A673 (cell line): ENCODE measurements around the gene PRKG1. TPM values are rescaled to one million over a fixed set of nuclear protein-coding genes. Genes with fewer than 3 reads are reported as not detected.

ENCODE experiments used
- BruUV-seq: library from RNA; stranded (reverse); fragments of 400-500 nt; replicated peaks from 2 replicates; lab custom pipeline; 2021; lab: Mats Ljungman, UMichigan
- CTCF ChIA-PET: fragments of 300-600 bp; sonication (Branson Sonifier 250); formaldehyde crosslinking; loops from one replicate; lab custom pipeline; 2022; ENCODE audit warnings: antibody characterized with exemption; lab: Charles Lee
- POLR2A ChIA-PET: fragments of 300-600 bp; sonication (Branson Sonifier 250); formaldehyde crosslinking; loops from one replicate; lab custom pipeline; 2022; ENCODE audit warnings: antibody characterized with exemption; ENCODE audit not compliant: low non-redundant PET; lab: Charles Lee
- DNase-seq: peaks from one replicate; pipeline ENCODE4 v3.0.0-alpha.2; 2015; ENCODE audit warnings: low spot score
- H3K27ac ChIP-seq: fragments of 200-600 bp; sonication (generic); 2 replicates; pipeline ENCODE4 v1.5.1; 2016; ENCODE audit warnings: mixed run types, low read depth, mild to moderate bottlenecking, mixed read lengths, antibody characterized with exemption, low read length; ENCODE audit not compliant: poor library complexity, severe bottlenecking
- H3K27me3 ChIP-seq: fragments of 200-600 bp; sonication (generic); replicated peaks from 2 replicates; pipeline ENCODE4 v1.6.1; 2017; ENCODE audit warnings: mixed run types, low read depth, mild to moderate bottlenecking, mixed read lengths, antibody characterized with exemption, low read length; ENCODE audit not compliant: insufficient read depth, poor library complexity
- H3K36me3 ChIP-seq: fragments of 200-600 bp; sonication (generic); 2 replicates; pipeline ENCODE4 v1.6.1; 2016; ENCODE audit warnings: mixed run types, mild to moderate bottlenecking, mixed read lengths, antibody characterized with exemption, low read length; ENCODE audit not compliant: insufficient read depth, poor library complexity, severe bottlenecking
- H3K4me1 ChIP-seq: fragments of 200-600 bp; sonication (generic); 2 replicates; pipeline ENCODE4 v1.6.1; 2017; ENCODE audit warnings: mixed run types, mild to moderate bottlenecking, mixed read lengths, antibody characterized with exemption, low read length; ENCODE audit not compliant: insufficient read depth, poor library complexity, severe bottlenecking
- H3K4me3 ChIP-seq: fragments of 200-600 bp; sonication (generic); 2 replicates; pipeline ENCODE4 v1.5.1; 2016; ENCODE audit warnings: low read depth, mixed run types, mild to moderate bottlenecking, mixed read lengths, low read length; ENCODE audit not compliant: poor library complexity, severe bottlenecking
- H3K9me3 ChIP-seq: fragments of 200-600 bp; sonication (generic); 2 replicates; pipeline ENCODE4 v1.6.1; 2016; ENCODE audit warnings: mixed run types, low read depth, mild to moderate bottlenecking, mixed read lengths, antibody characterized with exemption, low read length; ENCODE audit not compliant: poor library complexity, severe bottlenecking
- CTCF ChIP-seq: fragments of 300-800, 200-600 bp; sonication (generic); conservative IDR thresholded peaks from 2 replicates; pipeline ENCODE4 v1.5.1; 2017; ENCODE audit warnings: low read depth, mild to moderate bottlenecking, antibody characterized with exemption, low read length, moderate library complexity, mixed read lengths
- EZH2 ChIP-seq: fragments of 200-600 bp; sonication (generic); IDR thresholded peaks from 2 replicates; pipeline ENCODE4 v1.6.1; 2017; ENCODE audit warnings: borderline replicate concordance, low read depth, mild to moderate bottlenecking, mixed read lengths, antibody characterized with exemption, low read length; ENCODE audit not compliant: poor library complexity, severe bottlenecking
- intact Hi-C: fragments of 100-400 bp; cut with micrococcal nuclease; formaldehyde crosslinking; loops from one replicate; pipeline ENCODE4 v1.10.0; 2022; ENCODE audit not compliant: unreplicated experiment
- total RNA-seq: library from RNA; stranded (reverse); gene quantifications from 2 replicates; pipeline ENCODE4 v1.2.3, GENCODE V29; 2021

The PRKG1 gene
- total RNA-seq, 1 experiment from 2014 or later = 0.58 TPM

- ChIA-PET POLR2A (no interaction called here), CTCF (no interaction called here)
Measured at GRCh38 chr10:52011118-52011517, 936.8 kb downstream of the PRKG1 start.

GRCh38 chr10:52019077-52019555, 944.8 kb downstream of the PRKG1 start:
- Histone ChIP-seq H3K4me3 (no peak overlapping the region), H3K9me3 (no peaks in the 10 kb centered on the region), H3K27ac (no peak overlapping the region), H3K27me3 (no peaks in the 10 kb centered on the region), H3K4me1 (no peaks in the 10 kb centered on the region), H3K36me3 (no peaks in the 10 kb centered on the region)
- no peak for DNase-seq
- ChIA-PET POLR2A (no interaction called here), CTCF (no interaction called here)
- intact Hi-C loops = no loop called here
- TF ChIP-seq CTCF (no peak), EZH2 (no peak)
- BruUV-seq = no TSS peak

More at GRCh38 chr10:52011118-52011517, 936.8 kb downstream of the PRKG1 start:
- Histone ChIP-seq H3K27me3 (no peaks in the 10 kb centered on the region), H3K4me3 (no peak overlapping the region), H3K36me3 (no peaks in the 10 kb centered on the region), H3K4me1 (no peaks in the 10 kb centered on the region), H3K27ac (no peak overlapping the region), H3K9me3 (no peaks in the 10 kb centered on the region)
- intact Hi-C loops = no loop called here
- no peak for DNase-seq
- TF ChIP-seq CTCF (no peak), EZH2 (no peak)
- no TSS peak for BruUV-seq

- ChIA-PET CTCF (no interaction called here), POLR2A (no interaction called here)
- no peaks in the 10 kb centered on the region for H3K4me1 ChIP-seq
- H3K4me3 ChIP-seq = no peak overlapping the region
- BruUV-seq = no TSS peak
- no peak for DNase-seq
- intact Hi-C loops = no loop called here
- H3K36me3 ChIP-seq = no peaks in the 10 kb centered on the region
- H3K9me3 ChIP-seq = no peaks in the 10 kb centered on the region
- TF ChIP-seq CTCF (no peak), EZH2 (no peak)
- H3K27ac ChIP-seq = no peak overlapping the region
- no peaks in the 10 kb centered on the region for H3K27me3 ChIP-seq
Measured at GRCh38 chr10:52019656-52020055, 945.4 kb downstream of the PRKG1 start.
